Fibroblast of peridontal ligament (primary cell): Measurements from ENCODE around the gene RAB14.
"Not testable (repeated sequence)": the region's sequence is repeated elsewhere in the genome, so short reads cannot be mapped to it uniquely, and the experiment has no call there.

Source experiments
- DNase-seq: peaks from one replicate; pipeline ENCODE4 v3.0.0-alpha.2; 2010; ENCODE audit errors: extremely low read depth

RAB14 gene

GRCh38 chr9:121191235-121191634 lies 10.4 kb downstream of the RAB14 start:
- no peak for DNase-seq

DNA sequence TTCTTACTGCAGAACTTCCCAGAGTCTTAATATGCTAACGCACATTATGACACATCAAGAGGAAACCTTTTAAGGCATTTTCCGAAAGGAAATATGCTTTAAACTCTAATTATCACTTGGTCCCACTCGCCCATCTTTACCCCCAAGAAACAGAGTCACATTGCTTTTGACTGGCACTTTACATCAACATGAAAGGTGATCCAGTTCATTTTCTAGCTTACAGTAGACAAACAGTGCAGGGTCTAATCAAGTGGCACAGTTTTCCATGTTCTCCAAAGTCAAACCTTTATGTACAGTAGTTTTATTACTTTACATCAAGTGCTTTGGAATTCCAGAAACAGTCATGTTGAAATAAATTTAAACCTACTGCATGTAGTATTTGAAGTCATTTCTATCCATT lies 12.0 kb downstream of the RAB14 start:
- no peak for DNase-seq

DNA sequence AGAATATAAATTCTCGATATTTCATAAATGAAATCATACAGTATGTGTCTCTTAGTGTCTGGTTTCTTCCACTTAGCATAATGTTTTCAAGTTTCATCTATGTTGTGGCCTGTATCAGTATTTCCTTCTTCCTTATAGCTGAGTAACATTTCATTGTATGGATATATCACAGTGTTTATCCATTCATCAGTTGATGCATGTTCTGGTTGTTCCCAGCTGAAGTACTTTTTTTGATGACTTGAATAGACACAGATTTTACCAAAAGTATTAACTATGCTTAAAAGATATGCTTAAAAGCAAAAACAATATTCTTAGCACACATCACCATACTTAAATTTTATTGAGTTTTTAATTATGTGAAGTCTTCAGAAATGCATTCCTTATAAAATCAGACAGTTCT lies 12.7 kb downstream of the RAB14 start:
- DNase-seq = no peak

- DNase-seq = no peak
Observed at GRCh38 chr9:121187636-121188305, 13.9 kb downstream of the RAB14 start.

DNA sequence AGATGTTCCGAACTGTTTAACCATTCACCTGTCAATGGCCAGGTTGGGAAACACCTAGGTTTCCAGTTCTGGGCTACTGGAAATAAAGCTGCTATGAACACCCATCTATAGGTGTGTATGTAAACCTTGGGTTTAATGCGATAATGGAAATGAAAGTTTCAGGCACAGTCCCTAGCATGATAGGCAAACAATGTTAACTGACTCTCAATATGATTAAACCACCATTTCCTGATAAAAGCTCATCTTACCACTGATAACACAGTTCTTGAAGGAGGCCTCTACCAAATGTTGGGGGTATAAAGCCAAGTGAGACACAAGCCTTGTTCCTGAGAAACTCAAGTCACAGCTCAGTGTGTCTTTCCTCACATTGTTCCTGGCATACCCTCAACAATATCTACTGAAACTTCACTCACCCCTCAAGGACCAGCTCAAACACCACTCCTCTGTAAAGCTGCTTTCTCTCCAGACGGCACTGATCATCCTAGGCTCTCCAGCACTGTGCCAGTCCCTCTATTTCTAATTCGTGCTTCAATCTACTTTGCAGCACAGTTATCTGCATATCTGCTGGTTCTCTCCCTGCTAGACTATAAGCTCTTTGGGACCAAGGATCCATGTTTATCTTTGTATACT lies 15.8 kb downstream of the RAB14 start:
- no peak for DNase-seq

- no peak for DNase-seq
Observed at GRCh38 chr9:121185178-121185745, 16.4 kb downstream of the RAB14 start.

- DNase-seq = no peak
Observed at GRCh38 chr9:121184463-121184862, 17.2 kb downstream of the RAB14 start.

- DNase-seq = no peak
Observed at GRCh38 chr9:121183666-121184423, 17.8 kb downstream of the RAB14 start.

GRCh38 chr9:121182989-121183388 lies 18.7 kb downstream of the RAB14 start:
- no peak for DNase-seq

DNA sequence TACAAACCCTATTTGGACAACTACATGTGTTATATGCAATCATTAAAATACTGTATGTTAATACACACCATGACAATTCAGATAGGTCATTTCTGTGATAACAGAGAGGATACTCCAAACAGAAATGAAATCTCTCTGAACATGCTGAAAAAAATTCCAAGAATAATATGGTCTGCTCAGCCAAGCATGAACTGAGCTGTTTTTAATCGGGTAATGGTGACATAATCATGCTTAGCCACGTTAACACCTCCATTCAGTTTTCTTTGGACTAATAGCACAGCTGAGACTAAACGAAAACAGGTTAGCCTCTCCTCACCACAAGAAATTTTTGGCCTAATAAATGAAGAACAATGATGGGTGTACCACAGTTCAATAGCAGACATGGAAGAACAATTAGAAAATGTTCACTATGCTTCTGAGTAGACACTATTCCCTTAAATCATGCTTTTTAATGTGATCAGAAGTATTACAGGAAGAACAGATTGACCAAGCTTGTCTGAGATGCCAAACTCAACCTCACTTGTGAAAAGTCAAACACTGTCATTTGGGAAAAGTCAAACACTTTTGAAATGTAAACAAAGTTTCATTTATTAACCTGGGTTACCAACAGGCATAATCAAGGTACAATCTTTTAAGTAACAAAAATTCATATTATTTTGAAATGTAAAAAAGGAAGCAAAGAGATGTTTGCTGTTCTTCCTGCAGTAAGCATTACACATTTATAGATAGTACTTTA lies 19.4 kb downstream of the RAB14 start:
- DNase-seq = no peak

GRCh38 chr9:121179930-121180681 lies 21.6 kb downstream of the RAB14 start:
- DNase-seq = no peak

GRCh38 chr9:121179373-121179721 lies 22.3 kb downstream of the RAB14 start:
- DNase-seq = not testable (repeated sequence)

GRCh38 chr9:121178676-121179372 lies 22.8 kb downstream of the RAB14 start:
- no peak for DNase-seq

DNA sequence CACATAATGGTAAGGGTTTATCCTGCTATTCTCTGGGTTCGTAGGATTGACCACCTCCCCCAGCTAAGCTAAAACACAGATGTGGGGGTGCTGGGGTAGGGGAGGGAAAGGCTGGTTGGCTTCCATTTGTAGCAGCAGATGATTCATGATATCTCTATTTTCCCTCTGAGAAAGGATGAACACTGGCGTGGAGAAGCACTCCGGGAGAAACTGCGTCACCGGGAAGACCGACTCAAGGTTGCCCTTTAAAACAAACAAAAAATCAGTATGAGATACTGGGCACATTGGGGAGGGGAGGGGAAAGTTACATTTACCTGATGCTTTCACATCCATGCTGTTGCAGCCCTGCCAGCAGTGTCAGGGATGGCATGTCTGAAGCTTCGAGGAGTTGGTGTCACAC lies 28.2 kb downstream of the RAB14 start:
- no peak for DNase-seq

DNA sequence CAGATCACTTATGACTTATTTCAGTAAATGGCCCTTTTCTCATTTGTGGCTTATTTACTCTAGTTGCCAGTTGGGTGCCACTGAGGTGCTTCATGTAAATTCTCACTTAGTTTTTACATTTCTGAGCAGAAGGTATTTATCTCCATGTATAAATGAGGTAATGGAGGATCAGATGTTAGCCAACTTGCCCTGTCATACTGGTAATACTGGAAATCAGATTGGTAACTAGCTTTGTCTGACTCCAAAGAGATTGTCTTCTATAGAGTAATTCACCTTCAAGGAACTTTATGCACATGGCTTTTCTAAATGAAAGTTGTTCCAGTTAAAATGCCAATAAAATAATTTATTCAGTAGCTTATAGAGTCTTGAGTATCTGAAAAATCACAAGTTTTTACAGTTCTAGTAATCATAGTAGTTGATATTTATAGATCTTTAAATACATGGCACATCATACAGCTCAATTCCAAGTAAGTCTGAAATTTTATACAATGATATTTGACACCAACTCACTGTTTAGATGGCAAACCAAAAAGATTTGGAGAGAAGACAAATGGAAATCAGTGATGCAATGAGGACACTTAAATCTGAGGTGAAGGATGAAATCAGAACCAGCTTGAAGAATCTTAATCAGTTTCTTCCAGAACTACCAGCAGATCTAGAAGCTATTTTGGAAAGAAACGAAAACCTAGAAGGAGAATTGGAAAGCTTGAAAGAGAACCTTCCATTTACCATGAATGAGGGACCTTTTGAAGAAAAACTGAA lies 28.8 kb downstream of the RAB14 start:
- DNase-seq = peak; percentile 84

DNA sequence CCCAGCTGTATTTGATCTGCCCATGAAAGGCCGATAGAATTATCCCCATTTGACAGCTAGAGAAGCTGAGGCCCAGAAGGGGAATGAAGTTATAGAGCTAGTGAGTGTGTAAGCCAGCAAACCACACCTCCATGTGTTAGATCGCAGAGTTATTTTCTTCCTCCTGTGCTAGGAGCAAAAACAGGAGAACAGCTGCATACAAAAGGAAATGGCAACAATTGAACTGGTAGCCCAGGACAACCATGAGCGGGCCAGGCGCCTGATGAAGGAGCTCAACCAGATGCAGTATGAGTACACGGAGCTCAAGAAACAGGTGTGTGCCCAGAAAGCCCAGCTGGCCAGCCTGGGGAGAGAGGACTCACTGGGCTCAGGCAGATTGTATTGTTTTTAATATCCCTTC lies 30.4 kb downstream of the RAB14 start:
- DNase-seq = no peak

- DNase-seq = no peak
Observed at GRCh38 chr9:121169094-121169601, 32.5 kb downstream of the RAB14 start.

DNA sequence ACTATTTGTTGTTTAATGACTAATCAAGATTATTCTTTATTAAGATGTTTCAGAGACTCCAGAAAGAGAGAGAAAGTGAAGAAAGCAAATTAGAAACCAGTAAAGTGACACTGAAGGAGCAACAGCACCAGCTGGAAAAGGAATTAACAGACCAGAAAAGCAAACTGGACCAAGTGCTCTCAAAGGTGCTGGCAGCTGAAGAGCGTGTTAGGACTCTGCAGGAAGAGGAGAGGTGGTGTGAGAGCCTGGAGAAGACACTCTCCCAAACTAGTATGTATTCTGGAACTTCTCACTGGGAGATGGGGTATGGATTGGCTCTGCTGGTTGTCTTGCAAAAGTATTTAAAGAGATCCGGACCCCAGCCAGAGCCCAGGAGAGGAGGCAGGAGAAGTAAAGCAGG lies 33.6 kb downstream of the RAB14 start:
- no peak for DNase-seq

- no peak for DNase-seq
Observed at GRCh38 chr9:121160025-121160424, 41.6 kb downstream of the RAB14 start.

- no peak for DNase-seq
Observed at GRCh38 chr9:121157939-121158338, 43.7 kb downstream of the RAB14 start.
